ENCODE measurements around the gene CCDC88B. TPM values are rescaled to one million over a fixed set of nuclear protein-coding genes. Genes with fewer than 3 reads are reported as not detected.

The CCDC88B gene
- total and polyA plus RNA-seq, 9 of the 15 experiments (the other 6 are each of a cell fraction or from before 2014, with no cell fraction given) = 0.13 to 18.1 (median 7.9) TPM

- TF ChIP-seq, protein P1, sequence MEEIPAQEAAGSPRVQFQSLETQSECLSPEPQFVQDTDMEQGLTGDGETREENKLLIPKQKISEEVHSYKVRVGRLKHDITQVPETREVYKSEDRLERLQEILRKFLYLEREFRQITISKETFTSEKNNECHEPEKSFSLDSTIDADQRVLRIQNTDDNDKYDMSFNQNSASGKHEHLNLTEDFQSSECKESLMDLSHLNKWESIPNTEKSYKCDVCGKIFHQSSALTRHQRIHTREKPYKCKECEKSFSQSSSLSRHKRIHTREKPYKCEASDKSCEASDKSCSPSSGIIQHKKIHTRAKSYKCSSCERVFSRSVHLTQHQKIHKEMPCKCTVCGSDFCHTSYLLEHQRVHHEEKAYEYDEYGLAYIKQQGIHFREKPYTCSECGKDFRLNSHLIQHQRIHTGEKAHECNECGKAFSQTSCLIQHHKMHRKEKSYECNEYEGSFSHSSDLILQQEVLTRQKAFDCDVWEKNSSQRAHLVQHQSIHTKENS (CRISPR knock-in tag; IDR thresholded peaks at IDR 0.05) = no peak
- TF ChIP-seq, protein P2, sequence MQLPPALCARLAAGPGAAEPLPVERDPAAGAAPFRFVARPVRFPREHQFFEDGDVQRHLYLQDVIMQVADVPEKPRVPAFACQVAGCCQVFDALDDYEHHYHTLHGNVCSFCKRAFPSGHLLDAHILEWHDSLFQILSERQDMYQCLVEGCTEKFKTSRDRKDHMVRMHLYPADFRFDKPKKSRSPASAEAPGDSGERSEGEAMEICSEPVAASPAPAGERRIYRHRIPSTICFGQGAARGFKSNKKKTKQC (CRISPR knock-in tag; IDR thresholded peaks at IDR 0.05) = no peak
- no peak for TF ChIP-seq ZNF175 (CRISPR knock-in tag; IDR thresholded peaks at IDR 0.05; ENCODE audit: low read depth)
- no peak for TF ChIP-seq PCBP2 (IDR thresholded peaks at IDR 0.05; ENCODE audit: low read depth, low read length, poor library complexity, severe bottlenecking)
- no peak for TF ChIP-seq NCOA4 (IDR thresholded peaks at IDR 0.05; ENCODE audit: partially characterized antibody)
- no peak for TF ChIP-seq GABPB2 (CRISPR knock-in tag; conservative IDR thresholded peaks at IDR 0.05)
- TF ChIP-seq, protein P3, sequence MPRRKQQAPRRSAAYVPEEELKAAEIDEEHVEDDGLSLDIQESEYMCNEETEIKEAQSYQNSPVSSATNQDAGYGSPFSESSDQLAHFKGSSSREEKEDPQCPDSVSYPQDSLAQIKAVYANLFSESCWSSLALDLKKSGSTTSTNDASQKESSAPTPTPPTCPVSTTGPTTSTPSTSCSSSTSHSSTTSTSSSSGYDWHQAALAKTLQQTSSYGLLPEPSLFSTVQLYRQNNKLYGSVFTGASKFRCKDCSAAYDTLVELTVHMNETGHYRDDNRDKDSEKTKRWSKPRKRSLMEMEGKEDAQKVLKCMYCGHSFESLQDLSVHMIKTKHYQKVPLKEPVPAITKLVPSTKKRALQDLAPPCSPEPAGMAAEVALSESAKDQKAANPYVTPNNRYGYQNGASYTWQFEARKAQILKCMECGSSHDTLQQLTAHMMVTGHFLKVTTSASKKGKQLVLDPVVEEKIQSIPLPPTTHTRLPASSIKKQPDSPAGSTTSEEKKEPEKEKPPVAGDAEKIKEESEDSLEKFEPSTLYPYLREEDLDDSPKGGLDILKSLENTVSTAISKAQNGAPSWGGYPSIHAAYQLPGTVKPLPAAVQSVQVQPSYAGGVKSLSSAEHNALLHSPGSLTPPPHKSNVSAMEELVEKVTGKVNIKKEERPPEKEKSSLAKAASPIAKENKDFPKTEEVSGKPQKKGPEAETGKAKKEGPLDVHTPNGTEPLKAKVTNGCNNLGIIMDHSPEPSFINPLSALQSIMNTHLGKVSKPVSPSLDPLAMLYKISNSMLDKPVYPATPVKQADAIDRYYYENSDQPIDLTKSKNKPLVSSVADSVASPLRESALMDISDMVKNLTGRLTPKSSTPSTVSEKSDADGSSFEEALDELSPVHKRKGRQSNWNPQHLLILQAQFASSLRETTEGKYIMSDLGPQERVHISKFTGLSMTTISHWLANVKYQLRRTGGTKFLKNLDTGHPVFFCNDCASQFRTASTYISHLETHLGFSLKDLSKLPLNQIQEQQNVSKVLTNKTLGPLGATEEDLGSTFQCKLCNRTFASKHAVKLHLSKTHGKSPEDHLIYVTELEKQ (CRISPR knock-in tag; IDR thresholded peaks at IDR 0.05) = no peak
- TF ChIP-seq ESRRA (IDR thresholded peaks at IDR 0.05; ENCODE audit: borderline replicate concordance, low read depth) = peak; percentile 46; the same call in 1 of the 2 replicates
- no peak for TF ChIP-seq ZNF354B (CRISPR knock-in tag; IDR thresholded peaks at IDR 0.05)
- TF ChIP-seq ASH1L (IDR thresholded peaks at IDR 0.05; ENCODE audit: borderline replicate concordance, low read depth, partially characterized antibody) = no peak
- no peak for TF ChIP-seq MTA1 (IDR thresholded peaks at IDR 0.05; ENCODE audit: borderline replicate concordance)
- no peak for TF ChIP-seq NONO (IDR thresholded peaks at IDR 0.05; ENCODE audit: low read depth in 2 of 2, low read length in 1 of 2)
- no peak for TF ChIP-seq HOXB6 (CRISPR knock-in tag; IDR thresholded peaks at IDR 0.05; ENCODE audit: borderline replicate concordance)
- TF ChIP-seq FOXM1 (IDR thresholded peaks at IDR 0.05; ENCODE audit: low read depth) = no peak
- 0 out of 2 replicates have a peak, but pooled peaks have one; percentile 5 for TF ChIP-seq FOXM1 (CRISPR knock-in tag; IDR thresholded peaks at IDR 0.05; ENCODE audit: low read depth)
- TF ChIP-seq PREB (CRISPR knock-in tag; IDR thresholded peaks at IDR 0.05) = no peak
- no peak for TF ChIP-seq KAT2B (IDR thresholded peaks at IDR 0.05; ENCODE audit: low read depth, low read length)
- TF ChIP-seq POLR2A (conservative IDR thresholded peaks at IDR 0.05) = no peak
- TF ChIP-seq ZNF12 (CRISPR knock-in tag; IDR thresholded peaks at IDR 0.05) = no peak
- TF ChIP-seq ZNF41 (CRISPR knock-in tag; conservative IDR thresholded peaks at IDR 0.05) = no peak
- TF ChIP-seq CTCFL (IDR thresholded peaks at IDR 0.05; ENCODE audit: borderline replicate concordance, insufficient read depth, low read depth, low read length, poor library complexity, severe bottlenecking) = no peak
- TF ChIP-seq BRD4 (IDR thresholded peaks at IDR 0.05) = no peak
Measured at GRCh38 chr11:64322925-64323260, 17.1 kb upstream of the CCDC88B start (continued).
